GM12878 (cell line): ENCODE results near the gene ZMAT1. TPM values are rescaled to one million over a fixed set of nuclear protein-coding genes. Genes with fewer than 3 reads are reported as not detected.

Source experiments
- ATAC-seq: fragments of 200-7000 bp; cut with Tn5 transposase; 3 replicates; pipeline ENCODE4 v1.9.1; 2020; ENCODE audit warnings: mild to moderate bottlenecking, moderate library complexity
- BruUV-seq: library from RNA; stranded (reverse); fragments of 400-500 nt; replicated peaks from 2 replicates; lab custom pipeline; 2021; lab: Mats Ljungman, UMichigan
- CTCF ChIA-PET: fragments of 300-600 bp; sonication (Branson Sonifier 250); formaldehyde crosslinking; extraction: SDS; loops from one replicate; lab custom pipeline; 2021; ENCODE audit warnings: inconsistent platforms; lab: Yijun Ruan, JAX
- POLR2A ChIA-PET: fragments of 350-600 bp; formaldehyde crosslinking; extraction: SDS; loops from one replicate; lab custom pipeline; 2021; ENCODE audit warnings: inconsistent platforms; lab: Charles Lee
- RAD21 ChIA-PET: fragments of 300-600 bp; sonication (Branson Sonifier 250); formaldehyde crosslinking; loops from one replicate; lab custom pipeline; 2023; ENCODE audit warnings: antibody characterized with exemption; ENCODE audit not compliant: unreplicated experiment; lab: Charles Lee
- SMC1A ChIA-PET: fragments of 300-600 bp; sonication (Branson Sonifier 250); formaldehyde crosslinking; loops from one replicate; lab custom pipeline; 2023; ENCODE audit not compliant: unreplicated experiment, uncharacterized antibody; lab: Charles Lee
- DNase-seq: peaks from one replicate; pipeline ENCODE4 v3.0.0-alpha.2; 2011; ENCODE audit warnings: low read depth, low spot score
- FAIRE-seq: peaks from 3 replicates; lab custom pipeline; 2011; peaks lifted over from hg19 to GRCh38; lab: Jason Lieb, UNC
- H2AFZ ChIP-seq: 2 replicates; pipeline ENCODE4 v1.6.0; 2011; ENCODE audit warnings: low read depth, low read length, control low read depth; ENCODE audit not compliant: control insufficient read depth
- H3K27ac ChIP-seq: 2 replicates; pipeline ENCODE4 v1.5.1; 2011; ENCODE audit warnings: control low read depth; ENCODE audit not compliant: control insufficient read depth, insufficient read depth
- H3K27me3 ChIP-seq, 2 experiments: replicated peaks in 1 of 2; 2 replicates each; pipeline versions ENCODE4 v1.6.0 to v1.6.1; 2011; ENCODE audit warnings: low read length in 1 of 2; ENCODE audit not compliant: control insufficient read depth in 2 of 2, insufficient read depth in 2 of 2
- H3K36me3 ChIP-seq, 2 experiments: 2 replicates each; pipeline ENCODE4 v1.5.1; 2011; ENCODE audit warnings: low read length in 1 of 2; ENCODE audit not compliant: control insufficient read depth in 2 of 2, insufficient read depth in 2 of 2
- H3K4me1 ChIP-seq: 2 replicates; pipeline ENCODE4 v1.6.1; 2011; ENCODE audit warnings: mild to moderate bottlenecking, low read length, moderate library complexity, mixed read lengths; ENCODE audit not compliant: control insufficient read depth, insufficient read depth
- H3K4me2 ChIP-seq: 2 replicates; pipeline ENCODE4 v1.6.0; 2011; ENCODE audit warnings: control low read depth; ENCODE audit not compliant: control insufficient read depth, insufficient read depth
- H3K4me3 ChIP-seq: fragments of 200-600 bp; sonication (generic); 2 replicates; pipeline ENCODE4 v1.5.1; 2016
- H3K79me2 ChIP-seq: 2 replicates; pipeline ENCODE4 v1.6.0; 2011; ENCODE audit warnings: low read length; ENCODE audit not compliant: control insufficient read depth, insufficient read depth
- H3K9ac ChIP-seq: 2 replicates; pipeline ENCODE4 v1.8.0; 2011; ENCODE audit warnings: low read length, control low read depth, mixed read lengths; ENCODE audit not compliant: control insufficient read depth, insufficient read depth
- H3K9me3 ChIP-seq: replicated peaks from 3 replicates; pipeline ENCODE4 v1.5.1; 2011; ENCODE audit warnings: mild to moderate bottlenecking, low read length; ENCODE audit not compliant: control insufficient read depth, insufficient read depth
- H4K20me1 ChIP-seq: 2 replicates; pipeline ENCODE4 v1.6.0; 2011; ENCODE audit not compliant: control insufficient read depth, insufficient read depth
- CBX5 ChIP-seq: sonication (generic); IDR thresholded peaks from 2 replicates; pipeline ENCODE4 v1.6.1; 2016; ENCODE audit warnings: low read depth, moderate library complexity, mild to moderate bottlenecking, inconsistent platforms
- DPF2 ChIP-seq: fragments of 450-650 bp; IDR thresholded peaks from 2 replicates; pipeline ENCODE4 v1.6.1; 2017; ENCODE audit warnings: mild to moderate bottlenecking
- ESRRA ChIP-seq: IDR thresholded peaks from 2 replicates; pipeline ENCODE4 v1.6.1; 2012; ENCODE audit warnings: mild to moderate bottlenecking, low read length, improper control_type of control experiment
- IRF3 ChIP-seq: fragments of 450-650 bp; IDR thresholded peaks from 2 replicates; pipeline ENCODE4 v1.6.1; 2014; ENCODE audit warnings: mild to moderate bottlenecking
- MXI1 ChIP-seq: fragments of 150-350 bp; IDR thresholded peaks from 2 replicates; pipeline ENCODE4 v1.6.1; 2011; ENCODE audit warnings: low read depth, mild to moderate bottlenecking, inconsistent platforms, low read length, improper control_type of control experiment
- NR2F1 ChIP-seq: fragments of 450-650 bp; conservative IDR thresholded peaks from 2 replicates; pipeline ENCODE4 v1.6.1; 2017; ENCODE audit warnings: mild to moderate bottlenecking
- PAX8 ChIP-seq: fragments of 450-650 bp; IDR thresholded peaks from 2 replicates; pipeline ENCODE4 v1.6.1; 2017; ENCODE audit warnings: mild to moderate bottlenecking, moderate library complexity
- SMAD1 ChIP-seq: fragments of 450-650 bp; IDR thresholded peaks from 2 replicates; pipeline ENCODE4 v1.6.1; 2018; ENCODE audit warnings: mild to moderate bottlenecking, low read depth; ENCODE audit not compliant: partially characterized antibody
- SREBF1 ChIP-seq: IDR thresholded peaks from 2 replicates; pipeline ENCODE4 v1.6.1; 2012; ENCODE audit warnings: mild to moderate bottlenecking, low read length
- STAT3 ChIP-seq: IDR thresholded peaks from 2 replicates; pipeline ENCODE4 v1.6.1; 2011; ENCODE audit warnings: low read depth, low read length, improper control_type of control experiment
- WGBS: methylation state at CpG from one replicate; pipeline ENCODE4 v1.1.6; 2016; ENCODE audit warnings: low lambda C conversion rate; ENCODE audit not compliant: insufficient replicate concordance, insufficient coverage; ENCODE audit errors: missing lambda C conversion rate; 5-methylcytosine and 5-hydroxymethylcytosine counted together
- in situ Hi-C: fragments of 300-500 bp; cut with MboI; formaldehyde crosslinking; loops from 9 replicates; pipeline ENCODE4 v1.14.3; 2018; ENCODE audit warnings: mixed read lengths
- intact Hi-C: fragments of 100-400 bp; cut with micrococcal nuclease; formaldehyde crosslinking; loops from one replicate; pipeline ENCODE4 v1.14.2; 2022; ENCODE audit not compliant: unreplicated experiment
- polyA plus RNA-seq, 11 experiments: library from polyadenylated mRNA; depleted of rRNA in 4 of 11; unstranded in 6 of 11; stranded (reverse) in 5 of 11; fragments of >200 nt; fragmentation: Nextera tagmentation in 4 of 11; fragmentation: Illumina TruSeq in 1 of 11; extraction: Ambion mirVana in 4 of 11; extraction: Trizol in 1 of 11; gene quantifications; 1 replicate in 1 of 11; 2 replicates in 10 of 11; pipeline versions ENCODE4 v1.2.1 to v1.2.3, GENCODE V29; 2011 to 2016; ENCODE audit warnings: inconsistent platforms in 2 of 11, missing spikeins in 2 of 11, low read depth in 1 of 11
- total RNA-seq, 4 experiments: library from RNA; depleted of rRNA in 3 of 4; stranded (reverse); fragments of >200 nt in 3 of 4; fragmentation: Illumina TruSeq in 1 of 4; extraction: Trizol in 1 of 4; gene quantifications; 2 replicates each; pipeline versions ENCODE4 v1.2.1 to v1.2.3, GENCODE V29; 2013 to 2021
- TF ChIP-seq, protein P1 (sequence below): IDR thresholded peaks from 2 replicates; pipeline ENCODE4 v1.6.1; 2012; ENCODE audit warnings: low read length, inconsistent platforms

Gene ZMAT1
- total and polyA plus RNA-seq, 10 of the 15 experiments (the other 5 are each of a cell fraction or from before 2014, with no cell fraction given): 0.07 to 2.9 (median 1.1) TPM

DNA sequence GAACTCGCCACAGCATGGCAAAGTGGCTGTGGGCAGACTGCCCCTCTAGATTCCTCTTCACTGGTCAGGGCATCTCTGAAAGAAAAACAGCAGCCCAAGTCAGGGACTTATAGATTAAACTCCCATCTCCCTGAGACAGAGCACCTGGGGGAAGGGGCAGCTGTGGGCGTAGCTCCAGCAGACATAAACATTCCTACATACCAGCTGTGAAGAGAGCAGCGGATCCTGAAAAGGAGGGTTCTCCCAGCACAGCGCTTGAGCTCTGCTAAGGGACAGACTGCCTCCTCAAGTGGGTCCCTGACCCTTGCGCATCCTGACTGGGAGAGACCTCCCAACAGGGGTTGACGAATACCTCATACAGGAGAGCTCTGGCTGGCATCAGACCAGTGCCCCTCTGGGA lies 18.8 kb upstream of the ZMAT1 start:
- Histone ChIP-seq H2AFZ (no peak overlapping the region), H3K9ac (no peak overlapping the region), H3K9me3 (no peaks in the 10 kb centered on the region), H3K4me2 (no peak overlapping the region), H4K20me1 (no peaks in the 10 kb centered on the region), H3K27me3 (no peaks in the 10 kb centered on the region), H3K79me2 (no peaks in the 10 kb centered on the region), H3K27ac (no peak overlapping the region), H3K4me1 (no peaks in the 10 kb centered on the region), H3K36me3 (no peaks in the 10 kb centered on the region), H3K4me3 (no peak overlapping the region)
- TF ChIP-seq SMAD1: no peak
- no peak for TF ChIP-seq ESRRA
- TF ChIP-seq PAX8: no peak
- no peak for TF ChIP-seq SREBF1
- TF ChIP-seq MXI1: no peak
- no peak for TF ChIP-seq IRF3
- ChIA-PET RAD21 (no interaction called here), SMC1A (no interaction called here), CTCF (no interaction called here), POLR2A (no interaction called here)
- WGBS: 25% methylated on average over 6 of the region's 6 CpGs
- in situ Hi-C loops (no loop called here), intact Hi-C loops (no loop called here)
- DNase-seq (no peak), FAIRE-seq (no peak), ATAC-seq (no peak)
- BruUV-seq: no TSS peak

GRCh38 chrX:101932249-101932570 lies 383 bp upstream of the ZMAT1 start:
- in situ Hi-C loops (no loop called here), intact Hi-C loops (no loop called here)
- Histone ChIP-seq H3K9me3 (no peaks in the 10 kb centered on the region), H3K79me2 (no peaks in the 10 kb centered on the region), H2AFZ (no peak overlapping the region), H3K4me2 (no peak overlapping the region), H3K4me1 (no peaks in the 10 kb centered on the region), H3K4me3 (no peak overlapping the region), H3K9ac (no peak overlapping the region), H3K36me3 (no peaks in the 10 kb centered on the region)
- ChIA-PET CTCF (interaction anchor here (0.6 kb wide), 1 partner anchor 16 kb away, joined by 3 read pairs; no protein-coding TSS in a partner anchor), RAD21 (no interaction called here), SMC1A (no interaction called here), POLR2A (no interaction called here)
- FAIRE-seq: no peak
- no peak for DNase-seq
- WGBS: 55% methylated on average over 6 of the region's 8 CpGs
- no peak for ATAC-seq
- TF ChIP-seq, protein P1, sequence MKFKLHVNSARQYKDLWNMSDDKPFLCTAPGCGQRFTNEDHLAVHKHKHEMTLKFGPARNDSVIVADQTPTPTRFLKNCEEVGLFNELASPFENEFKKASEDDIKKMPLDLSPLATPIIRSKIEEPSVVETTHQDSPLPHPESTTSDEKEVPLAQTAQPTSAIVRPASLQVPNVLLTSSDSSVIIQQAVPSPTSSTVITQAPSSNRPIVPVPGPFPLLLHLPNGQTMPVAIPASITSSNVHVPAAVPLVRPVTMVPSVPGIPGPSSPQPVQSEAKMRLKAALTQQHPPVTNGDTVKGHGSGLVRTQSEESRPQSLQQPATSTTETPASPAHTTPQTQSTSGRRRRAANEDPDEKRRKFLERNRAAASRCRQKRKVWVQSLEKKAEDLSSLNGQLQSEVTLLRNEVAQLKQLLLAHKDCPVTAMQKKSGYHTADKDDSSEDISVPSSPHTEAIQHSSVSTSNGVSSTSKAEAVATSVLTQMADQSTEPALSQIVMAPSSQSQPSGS: no peak
- TF ChIP-seq CBX5 (peak; percentile 25; the same call in 1 of the 2 replicates), NR2F1 (0 out of 2 replicates have a peak, but pooled peaks have one; percentile 25), STAT3 (no peak), DPF2 (no peak)
- TF ChIP-seq, all 136 proteins: peak for 2
- Histone ChIP-seq H3K27me3 (no peaks in the 10 kb centered on the region), H4K20me1 (no peaks in the 10 kb centered on the region), H3K27ac (no peak overlapping the region)
- BruUV-seq: no TSS peak
